ENCODE data around the gene NR1H2.
"Not testable (repeated sequence)": the region's sequence is repeated elsewhere in the genome, so short reads cannot be mapped to it uniquely, and the experiment has no call there.

Gene NR1H2

DNA sequence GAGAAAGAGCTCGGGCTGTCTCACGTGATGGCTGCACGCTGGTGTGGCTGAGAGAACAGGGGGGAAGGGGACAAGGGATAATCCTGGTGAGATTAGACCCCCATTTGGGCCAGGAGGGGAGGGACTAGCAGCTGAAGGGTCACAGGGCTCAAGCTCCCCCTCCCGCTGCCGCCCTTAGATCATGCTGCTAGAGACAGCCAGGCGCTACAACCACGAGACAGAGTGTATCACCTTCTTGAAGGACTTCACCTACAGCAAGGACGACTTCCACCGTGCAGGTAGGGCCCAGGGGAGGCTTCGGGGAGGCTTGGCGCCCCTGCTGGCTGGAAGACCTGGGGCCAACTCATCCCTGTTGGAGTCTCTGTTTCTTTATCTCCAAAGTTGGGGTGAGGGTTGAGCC lies 3.3 kb downstream of the NR1H2 start:
- DNase-seq: no peak

DNA sequence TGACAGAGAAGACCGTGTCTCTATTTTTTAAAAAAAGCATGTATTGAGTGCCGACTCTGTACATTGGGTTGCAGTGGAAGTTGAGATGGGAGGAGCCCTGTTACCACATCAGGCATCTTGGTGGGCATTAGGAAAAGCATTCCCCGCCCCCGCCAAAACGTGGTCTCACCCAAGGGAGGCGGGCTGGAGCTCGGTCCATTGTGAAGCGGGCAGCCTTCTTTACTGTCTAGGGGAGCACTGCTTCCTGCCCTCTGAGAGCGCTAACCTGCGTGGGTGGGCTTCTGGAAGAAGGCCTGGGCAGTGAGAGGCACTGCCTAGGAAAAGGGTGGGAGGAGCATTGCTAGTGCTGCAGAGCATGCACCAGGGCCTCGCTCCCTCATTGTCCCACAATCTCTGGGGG lies 3.9 kb downstream of the NR1H2 start:
- no peak for DNase-seq

DNA sequence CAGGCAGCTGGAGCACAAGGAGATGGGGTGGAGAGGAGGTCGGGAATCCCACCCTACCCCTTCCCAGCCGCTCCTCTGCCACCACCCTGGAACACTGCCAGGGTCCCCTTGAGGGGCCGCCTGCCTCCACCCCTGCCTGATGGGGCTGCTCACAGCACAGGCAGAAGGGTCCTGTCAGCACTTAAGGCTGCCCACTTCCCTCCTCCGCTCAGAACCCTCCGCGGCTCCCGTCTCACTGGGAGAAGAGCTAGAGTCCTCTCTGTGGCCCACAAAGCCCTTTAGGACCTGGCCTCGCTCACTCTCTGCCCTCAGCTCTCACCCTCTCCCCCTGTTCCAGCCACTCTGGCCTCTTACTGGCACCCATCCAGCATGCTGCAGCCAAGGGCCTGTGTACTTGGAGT lies 4.5 kb downstream of the NR1H2 start:
- no peak for DNase-seq

DNA sequence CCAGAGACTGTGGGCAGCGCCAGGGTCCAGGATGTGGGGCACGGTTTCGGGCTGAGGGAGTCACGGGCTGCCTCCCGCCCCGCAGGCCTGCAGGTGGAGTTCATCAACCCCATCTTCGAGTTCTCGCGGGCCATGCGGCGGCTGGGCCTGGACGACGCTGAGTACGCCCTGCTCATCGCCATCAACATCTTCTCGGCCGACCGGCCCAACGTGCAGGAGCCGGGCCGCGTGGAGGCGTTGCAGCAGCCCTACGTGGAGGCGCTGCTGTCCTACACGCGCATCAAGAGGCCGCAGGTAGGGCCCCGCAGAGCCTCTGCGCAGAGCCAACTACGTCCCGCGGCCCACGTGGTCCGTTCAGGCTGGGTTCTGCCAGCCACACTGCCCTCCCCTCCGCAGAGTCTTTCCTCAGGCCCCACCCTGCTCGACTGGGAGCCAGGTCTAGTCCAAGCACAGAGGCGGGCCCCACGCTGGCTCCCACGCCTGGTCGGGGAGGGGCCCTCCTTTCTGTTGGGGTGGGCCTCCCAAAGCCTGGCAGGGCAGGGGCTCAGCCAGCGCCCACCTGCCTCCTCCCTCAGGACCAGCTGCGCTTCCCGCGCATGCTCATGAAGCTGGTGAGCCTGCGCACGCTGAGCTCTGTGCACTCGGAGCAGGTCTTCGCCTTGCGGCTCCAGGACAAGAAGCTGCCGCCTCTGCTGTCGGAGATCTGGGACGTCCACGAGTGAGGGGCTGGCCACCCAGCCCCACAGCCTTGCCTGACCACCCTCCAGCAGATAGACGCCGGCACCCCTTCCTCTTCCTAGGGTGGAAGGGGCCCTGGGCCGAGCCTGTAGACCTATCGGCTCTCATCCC lies 5.8 kb downstream of the NR1H2 start:
- no peak for DNase-seq

DNA sequence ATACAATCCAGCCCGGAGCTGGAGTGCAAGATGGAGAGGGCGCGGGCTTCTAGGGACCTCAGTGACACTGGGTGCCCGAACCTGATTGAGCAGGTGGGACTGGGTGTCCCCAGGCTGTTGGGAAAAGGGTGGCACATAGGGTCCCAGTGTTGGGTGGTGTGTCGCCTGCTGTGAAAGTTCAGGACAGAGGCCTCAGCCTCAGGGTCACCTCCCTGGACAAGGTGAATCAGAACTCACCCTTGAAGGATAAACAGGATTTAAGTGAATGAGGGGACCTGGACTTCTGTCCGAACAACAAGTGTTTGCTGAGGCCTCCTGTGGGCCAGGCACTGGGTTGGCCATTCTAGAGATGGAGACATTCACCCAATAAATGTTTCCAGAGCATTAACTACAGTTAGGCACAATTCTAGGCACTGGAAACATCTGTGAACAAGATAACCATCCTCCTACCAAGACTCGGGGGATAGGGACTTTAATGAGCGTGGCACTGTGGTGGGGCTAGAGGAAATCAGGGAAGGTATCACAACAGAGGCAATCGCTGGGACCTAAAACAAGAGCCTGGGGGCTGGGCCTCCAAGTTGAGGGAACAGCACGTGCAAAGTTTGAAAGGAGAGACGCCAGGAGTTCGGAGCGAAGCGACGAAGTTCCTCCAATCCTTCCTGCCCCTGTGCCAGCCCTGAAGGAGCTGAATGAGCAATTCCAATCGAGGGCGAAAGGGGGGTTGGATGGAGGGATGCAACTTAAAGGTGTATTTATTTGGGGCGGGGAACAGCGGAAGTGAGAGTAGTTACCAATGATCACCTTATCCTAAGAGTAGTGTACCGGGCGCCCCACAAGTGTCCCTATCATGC lies 7.0 kb downstream of the NR1H2 start:
- no peak for DNase-seq

DNA sequence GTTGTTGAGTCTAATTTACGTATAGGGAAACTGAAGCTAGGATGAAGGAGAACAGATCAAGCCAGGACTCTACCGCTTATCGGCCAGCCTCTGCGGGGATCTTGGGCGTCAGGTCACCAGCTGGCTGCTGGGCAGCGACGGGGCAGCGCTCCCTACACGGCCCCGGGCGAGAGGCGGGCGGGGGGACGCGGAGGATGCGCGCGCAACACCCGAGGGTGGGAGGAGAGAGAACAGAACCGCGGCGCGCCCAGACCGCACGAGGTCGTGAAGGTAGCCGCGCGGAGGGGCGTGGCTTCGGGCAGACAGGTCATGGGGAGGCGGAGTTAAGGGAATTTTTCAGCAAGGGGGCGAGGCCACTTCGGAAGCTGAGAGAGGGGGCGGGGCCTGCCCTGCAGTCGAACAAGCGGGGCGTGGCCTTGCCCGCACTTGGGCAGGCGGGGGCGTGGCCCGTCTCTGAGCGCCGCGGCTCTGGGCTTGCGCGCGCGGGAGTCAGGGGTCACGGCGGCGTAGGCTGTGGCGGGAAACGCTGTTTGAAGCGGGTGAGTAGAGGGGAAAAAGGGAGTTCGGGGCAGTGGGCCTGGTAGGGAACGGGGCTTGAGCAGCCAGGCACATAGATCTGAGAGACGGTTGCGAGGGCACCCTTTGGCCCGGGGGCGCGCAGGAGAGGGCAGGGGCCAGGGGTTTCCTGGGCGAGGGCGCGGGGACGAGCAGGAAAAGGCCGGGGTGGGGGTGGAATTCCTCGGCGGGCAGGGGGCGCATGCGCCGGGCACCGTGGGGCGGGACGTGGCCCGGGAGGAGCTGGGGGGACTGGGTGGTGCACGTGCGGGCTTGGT lies 7.8 kb downstream of the NR1H2 start, which contains the start of gene POLD1:
POLD1 (plus strand) TSS at position 496 of the 833 bp plus-strand sequence. CDS start 14,505 bp downstream, outside the sequence.
- peak; percentile 99 for DNase-seq

DNA sequence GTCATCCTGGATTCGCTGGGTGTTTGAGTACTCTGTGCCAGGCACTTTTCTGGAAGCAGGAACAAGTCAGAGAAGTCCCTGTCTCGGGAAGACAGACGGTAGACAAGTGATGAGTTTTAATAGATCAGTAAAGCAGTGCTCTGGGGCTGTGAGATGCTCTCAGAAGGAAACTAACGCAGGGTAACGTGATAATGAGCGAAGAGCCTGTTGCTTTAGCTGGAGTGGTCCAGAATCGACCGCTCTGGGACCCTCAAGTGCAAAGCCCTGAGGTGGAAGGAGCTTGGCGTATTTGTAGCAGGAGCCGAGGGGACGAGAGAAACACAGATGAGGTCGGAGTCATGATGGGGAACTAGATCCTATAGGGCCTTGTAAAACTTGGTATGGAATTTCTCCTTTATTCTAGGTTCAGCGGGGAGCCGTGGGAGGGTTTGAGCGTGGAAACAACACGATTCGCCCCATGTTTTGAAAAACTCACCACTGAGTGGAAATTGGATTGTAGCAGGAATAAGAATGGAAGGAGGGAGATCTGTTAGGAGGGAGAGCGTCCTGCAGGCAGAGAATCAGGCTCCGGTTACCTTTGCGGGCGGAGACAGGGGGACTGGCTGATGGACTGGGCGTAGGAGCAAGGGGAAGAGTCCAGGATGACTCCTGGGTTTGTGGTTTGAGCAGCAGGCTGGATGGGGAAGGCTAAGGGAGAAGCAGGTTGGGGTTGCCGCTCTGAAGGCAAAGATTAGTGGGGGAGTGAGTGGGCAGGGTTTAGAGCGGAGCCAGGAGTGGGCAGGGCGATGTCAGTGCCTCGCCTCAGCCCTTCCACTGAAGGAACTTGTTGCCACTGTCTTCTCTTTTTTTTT lies 8.7 kb downstream of the NR1H2 start:
- no peak for DNase-seq

DNA sequence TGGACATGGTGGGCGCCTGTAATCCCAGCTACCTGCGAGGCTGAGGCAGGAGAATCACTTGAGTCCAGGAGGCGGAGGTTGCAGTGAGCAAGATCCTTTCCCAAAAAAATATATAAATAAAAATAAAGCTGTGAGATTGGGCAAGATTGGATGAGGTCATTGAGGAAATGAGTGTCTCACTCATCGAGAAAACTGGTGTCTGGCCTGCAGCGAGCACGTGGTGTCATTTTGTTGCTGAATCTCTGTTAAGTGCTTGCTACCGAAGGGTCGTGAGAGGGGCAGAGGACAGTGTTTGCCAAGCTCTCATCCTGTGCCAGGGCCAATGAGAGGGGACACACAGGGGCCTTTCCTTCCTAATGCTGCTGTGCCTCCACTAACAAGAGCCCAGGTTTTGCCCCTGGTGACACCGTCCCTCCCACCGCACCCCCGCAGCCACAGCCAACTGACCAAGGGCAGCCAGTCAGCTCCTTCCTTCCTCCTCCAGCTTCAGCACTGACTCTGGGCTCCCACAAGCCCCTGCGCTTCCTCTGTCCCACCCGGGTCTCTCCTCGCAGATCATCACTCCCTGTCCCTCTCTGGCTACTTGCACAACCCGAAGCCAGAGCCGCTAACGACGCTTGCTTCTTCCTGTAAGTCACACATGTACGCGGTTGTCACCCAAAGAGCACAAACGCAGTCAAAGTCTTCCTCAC lies 11.1 kb downstream of the NR1H2 start:
- DNase-seq: no peak

DNA sequence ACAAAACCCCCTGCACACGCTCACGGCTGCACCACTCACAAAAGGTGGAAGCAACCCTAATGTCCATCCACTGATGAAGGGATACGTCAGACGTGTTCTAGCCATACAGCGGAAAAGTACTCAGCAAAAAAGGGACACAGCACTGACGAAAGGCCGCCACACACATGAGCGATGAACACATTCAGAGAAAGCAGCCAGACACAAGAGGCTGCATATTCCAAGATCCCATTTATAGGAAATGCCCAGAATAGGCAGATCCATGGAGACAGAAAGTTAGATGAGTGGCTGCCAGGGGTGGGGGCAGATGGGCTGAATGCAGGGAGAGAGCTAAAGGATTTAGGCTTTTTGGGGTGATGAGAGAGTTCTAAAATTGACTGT lies 11.6 kb downstream of the NR1H2 start:
- no peak for DNase-seq

DNA sequence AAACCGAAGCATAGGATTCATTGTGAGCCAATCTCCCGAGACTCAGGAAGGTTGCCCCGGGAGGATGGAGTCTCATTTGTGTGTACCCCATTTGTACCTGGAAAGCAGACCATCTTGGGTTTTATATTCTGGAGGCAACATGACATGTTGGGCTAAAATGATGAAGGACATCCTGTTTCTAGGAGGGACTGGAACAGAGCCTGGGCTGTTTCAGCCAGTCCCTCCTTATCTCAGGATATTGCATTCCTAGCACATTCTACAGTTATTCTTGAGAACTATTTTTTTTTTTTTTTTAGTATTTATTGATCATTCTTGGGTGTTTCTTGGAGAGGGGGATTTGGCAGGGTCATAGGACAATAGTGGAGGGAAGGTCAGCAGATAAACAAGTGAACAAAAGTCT lies 14.0 kb downstream of the NR1H2 start:
- not testable (repeated sequence) for DNase-seq

DNA sequence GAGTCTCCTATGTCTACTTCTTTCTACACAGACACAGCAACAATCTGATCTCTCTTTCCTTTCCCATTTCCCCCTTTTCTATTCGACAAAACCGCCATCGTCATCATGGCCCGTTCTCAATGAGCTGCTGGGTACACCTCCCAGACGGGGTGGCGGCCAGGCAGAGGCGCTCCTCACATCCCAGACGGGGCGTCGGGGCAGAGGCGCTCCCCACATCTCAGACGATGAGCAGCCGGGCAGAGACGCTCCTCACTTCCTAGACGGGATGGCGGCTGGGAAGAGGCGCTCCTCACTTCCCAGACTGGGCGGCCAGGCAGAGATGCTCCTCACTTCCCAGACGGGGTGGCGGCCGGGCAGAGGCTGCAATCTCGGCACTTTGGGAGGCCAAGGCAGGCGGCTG lies 14.7 kb downstream of the NR1H2 start:
- DNase-seq: not testable (repeated sequence)

DNA sequence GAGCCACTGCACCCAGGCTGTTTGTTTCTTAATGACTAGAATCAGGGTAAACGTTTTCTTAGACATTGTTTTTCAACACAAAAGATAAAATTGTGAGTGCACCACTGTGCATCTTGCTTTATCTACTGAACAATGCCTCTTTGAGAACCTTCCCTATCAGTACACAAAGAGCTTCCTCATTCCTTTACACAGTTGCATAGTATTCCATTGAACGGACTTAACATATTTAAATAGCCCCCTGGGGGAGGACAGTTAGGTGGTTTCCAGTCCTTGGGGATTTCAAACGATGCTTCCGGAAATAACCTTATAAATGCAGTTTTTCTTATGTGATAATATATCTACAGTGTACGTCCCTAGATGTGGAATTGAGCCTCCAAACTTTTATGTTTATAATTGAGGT lies 16.5 kb downstream of the NR1H2 start:
- no peak for DNase-seq

DNA sequence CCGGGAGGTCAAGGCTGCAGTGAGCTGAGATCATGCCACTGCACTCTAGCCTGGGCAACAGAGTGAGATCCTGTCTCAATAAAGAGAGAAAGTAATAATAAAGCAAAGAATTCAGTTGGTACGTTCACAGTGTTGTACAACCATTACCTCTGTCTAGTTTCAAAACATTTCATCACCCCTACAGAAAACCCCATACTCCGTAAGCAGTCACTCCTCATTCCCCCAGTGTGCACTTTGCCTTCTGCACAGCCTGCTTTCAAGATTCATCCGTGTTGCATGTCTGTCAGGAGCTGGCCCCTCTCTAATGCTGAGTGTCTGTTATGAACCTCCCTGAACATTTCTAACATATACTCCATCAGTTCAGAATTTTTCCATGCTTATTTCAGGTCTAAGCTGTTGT lies 17.3 kb downstream of the NR1H2 start:
- no peak for DNase-seq

DNA sequence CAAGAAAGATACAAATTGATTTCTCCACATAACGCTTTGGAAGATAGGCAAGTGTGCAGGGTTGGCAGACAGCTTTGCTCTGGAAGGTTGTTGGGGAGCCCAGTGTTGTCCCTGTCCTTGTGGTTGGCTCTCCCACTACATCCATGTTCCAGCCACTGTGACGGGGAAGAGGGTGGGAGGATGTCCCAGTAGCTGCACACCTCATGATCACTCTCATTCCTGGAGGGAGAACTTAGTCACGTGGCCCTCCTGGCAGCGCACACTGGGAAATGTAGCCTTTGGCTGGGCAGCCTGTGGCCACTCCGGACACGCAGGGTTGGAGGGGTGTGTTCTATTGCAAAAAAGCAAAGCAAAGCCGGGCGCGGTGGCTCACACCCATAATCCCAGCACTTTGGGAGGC lies 17.8 kb downstream of the NR1H2 start:
- DNase-seq: no peak

DNA sequence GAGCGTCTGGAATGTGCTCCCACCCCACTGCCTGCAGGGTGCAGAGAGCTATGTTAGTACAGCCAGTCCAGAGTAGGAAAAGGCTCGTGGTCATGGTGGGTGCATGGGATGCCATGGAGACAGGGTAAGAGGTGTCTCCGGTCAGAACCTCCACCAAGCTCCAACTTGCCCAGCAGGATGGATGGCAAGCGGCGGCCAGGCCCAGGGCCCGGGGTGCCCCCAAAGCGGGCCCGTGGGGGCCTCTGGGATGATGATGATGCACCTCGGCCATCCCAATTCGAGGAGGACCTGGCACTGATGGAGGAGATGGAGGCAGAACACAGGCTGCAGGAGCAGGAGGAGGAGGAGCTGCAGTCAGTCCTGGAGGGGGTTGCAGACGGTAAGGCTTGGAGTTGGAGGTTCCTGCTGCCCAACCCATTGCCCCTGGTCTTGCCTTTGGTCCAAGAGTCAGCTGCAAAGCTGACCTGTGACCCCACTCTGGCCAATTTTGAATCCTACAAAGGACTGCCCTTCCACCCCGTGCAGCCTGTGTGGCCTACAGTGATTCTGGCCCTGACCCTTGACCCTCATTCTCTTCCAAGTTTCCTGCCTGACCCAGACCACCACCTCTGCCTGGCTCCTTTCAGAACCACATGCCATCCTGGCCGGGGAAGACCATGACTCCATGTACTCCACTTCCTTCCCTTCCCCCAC lies 22.6 kb downstream of the NR1H2 start:
- DNase-seq: no peak

DNA sequence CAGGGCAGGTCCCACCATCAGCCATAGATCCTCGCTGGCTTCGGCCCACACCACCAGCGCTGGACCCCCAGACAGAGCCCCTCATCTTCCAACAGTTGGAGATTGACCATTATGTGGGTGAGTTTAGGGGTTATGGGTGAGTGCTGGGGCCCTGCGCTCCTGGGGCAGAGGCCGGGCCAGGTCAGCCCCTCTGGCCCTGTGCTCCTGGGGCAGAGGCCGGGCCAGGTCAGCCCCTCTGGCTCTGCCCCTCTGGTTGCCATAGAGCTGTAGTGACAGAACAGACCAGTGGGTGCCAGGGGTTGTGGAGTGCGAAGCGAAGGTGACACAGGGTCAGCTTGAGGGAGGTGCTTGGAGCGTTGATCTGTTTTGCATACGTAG lies 23.1 kb downstream of the NR1H2 start:
- no peak for DNase-seq

DNA sequence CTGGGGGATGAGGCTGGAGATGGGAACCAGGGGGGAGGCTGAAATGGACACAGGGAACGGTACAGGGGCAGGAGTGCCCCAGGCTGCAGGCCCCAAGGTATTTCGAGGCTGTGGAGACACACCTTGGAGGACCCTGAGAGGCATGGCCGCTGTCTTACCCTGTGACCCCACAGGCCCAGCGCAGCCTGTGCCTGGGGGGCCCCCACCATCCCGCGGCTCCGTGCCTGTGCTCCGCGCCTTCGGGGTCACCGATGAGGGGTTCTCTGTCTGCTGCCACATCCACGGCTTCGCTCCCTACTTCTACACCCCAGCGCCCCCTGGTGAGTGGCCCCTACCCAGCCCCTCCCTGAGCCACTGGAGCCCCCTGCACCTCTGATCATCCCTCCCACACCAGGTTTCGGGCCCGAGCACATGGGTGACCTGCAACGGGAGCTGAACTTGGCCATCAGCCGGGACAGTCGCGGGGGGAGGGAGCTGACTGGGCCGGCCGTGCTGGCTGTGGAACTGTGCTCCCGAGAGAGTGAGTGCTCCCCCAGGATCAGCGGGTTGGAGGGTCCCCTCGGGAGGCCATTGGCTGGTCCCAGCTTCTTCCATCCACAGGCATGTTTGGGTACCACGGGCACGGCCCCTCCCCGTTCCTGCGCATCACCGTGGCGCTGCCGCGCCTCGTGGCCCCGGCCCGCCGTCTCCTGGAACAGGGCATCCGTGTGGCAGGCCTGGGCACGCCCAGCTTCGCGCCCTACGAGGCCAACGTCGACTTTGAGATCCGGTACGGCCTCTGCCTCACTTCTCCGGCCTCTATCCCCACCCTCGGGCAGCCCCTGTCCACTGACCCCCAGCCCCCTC lies 25.6 kb downstream of the NR1H2 start:
- no peak for DNase-seq

DNA sequence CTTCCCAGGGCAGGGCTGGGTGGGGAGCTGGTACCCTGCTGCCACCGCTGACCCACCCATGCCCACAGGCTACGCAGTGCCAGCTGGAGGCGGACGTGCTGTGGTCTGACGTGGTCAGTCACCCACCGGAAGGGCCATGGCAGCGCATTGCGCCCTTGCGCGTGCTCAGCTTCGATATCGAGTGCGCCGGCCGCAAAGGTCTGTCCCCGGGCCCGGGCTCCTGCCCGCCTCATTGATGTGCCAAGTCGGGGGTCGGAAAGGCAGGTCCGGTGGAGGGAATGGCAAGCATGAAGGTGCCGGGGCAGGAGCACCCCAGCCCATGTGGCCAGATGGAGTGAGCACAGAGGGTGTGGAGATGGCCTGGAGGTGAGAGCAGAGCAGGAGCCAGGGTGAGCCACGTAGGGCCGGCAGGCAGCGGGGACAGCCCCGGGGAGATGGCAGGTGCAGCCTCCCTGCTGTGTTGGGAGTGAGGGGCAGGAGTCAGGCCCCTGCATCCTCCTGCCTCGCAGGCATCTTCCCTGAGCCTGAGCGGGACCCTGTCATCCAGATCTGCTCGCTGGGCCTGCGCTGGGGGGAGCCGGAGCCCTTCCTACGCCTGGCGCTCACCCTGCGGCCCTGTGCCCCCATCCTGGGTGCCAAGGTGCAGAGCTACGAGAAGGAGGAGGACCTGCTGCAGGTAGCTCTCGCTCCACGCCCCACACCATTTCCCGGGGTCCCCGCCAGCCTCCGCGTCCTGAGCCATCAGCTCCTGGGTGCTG lies 26.5 kb downstream of the NR1H2 start:
- no peak for DNase-seq

DNA sequence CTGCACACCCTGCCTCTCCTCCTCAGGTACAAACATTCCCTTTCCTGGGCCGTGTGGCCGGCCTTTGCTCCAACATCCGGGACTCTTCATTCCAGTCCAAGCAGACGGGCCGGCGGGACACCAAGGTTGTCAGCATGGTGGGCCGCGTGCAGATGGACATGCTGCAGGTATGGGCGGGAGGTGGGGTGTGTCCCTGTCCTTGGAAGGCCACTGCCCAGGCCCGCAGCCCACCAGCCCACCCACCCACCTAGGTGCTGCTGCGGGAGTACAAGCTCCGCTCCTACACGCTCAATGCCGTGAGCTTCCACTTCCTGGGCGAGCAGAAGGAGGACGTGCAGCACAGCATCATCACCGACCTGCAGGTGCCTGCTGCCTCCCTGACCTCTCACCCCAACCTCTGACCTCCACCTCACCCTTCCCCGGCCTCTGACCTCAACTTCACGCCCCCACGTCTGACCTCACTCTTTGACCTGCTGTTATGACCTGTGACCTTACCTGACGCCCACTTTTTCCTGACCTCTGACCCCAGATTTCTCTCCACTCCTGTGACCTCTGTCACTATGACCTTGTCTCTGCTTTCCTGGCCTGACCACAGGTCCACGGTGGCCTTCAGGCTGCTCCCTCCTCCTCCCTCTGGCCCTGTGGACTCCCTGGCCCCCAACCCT lies 30.0 kb downstream of the NR1H2 start:
- DNase-seq: no peak

Data from NCI-H2029 (cell line).